H1 (cell line): ENCODE data around the gene DCDC2B. TPM values are rescaled to one million over a fixed set of nuclear protein-coding genes. Genes with fewer than 3 reads are reported as not detected.
"Not testable (repeated sequence)": the region's sequence is repeated elsewhere in the genome, so short reads cannot be mapped to it uniquely, and the experiment has no call there.

Experiments
- CTCF ChIA-PET: fragments of 300-600 bp; sonication (Branson Sonifier 250); formaldehyde crosslinking; loops from one replicate; lab custom pipeline; 2021; ENCODE audit not compliant: partially characterized antibody; lab: Charles Lee
- POLR2A ChIA-PET: fragments of 300-600 bp; sonication (Branson Sonifier 250); formaldehyde crosslinking; loops from one replicate; lab custom pipeline; 2021; ENCODE audit warnings: inconsistent platforms; ENCODE audit not compliant: partially characterized antibody; lab: Charles Lee
- DNase-seq, 2 experiments: peaks; one replicate each; pipeline versions ENCODE4 v3.0.0 to v3.0.0-alpha.2; 2010 to 2022; ENCODE audit warnings: low spot score in 2 of 2, low read depth in 1 of 2, mixed read lengths in 1 of 2
- FAIRE-seq: peaks from 2 replicates; lab custom pipeline; 2011; peaks lifted over from hg19 to GRCh38; lab: Jason Lieb, UNC
- H2AFZ ChIP-seq: 2 replicates; pipeline ENCODE4 v1.8.1; 2012; ENCODE audit warnings: low read length, inconsistent platforms
- H2AK5ac ChIP-seq: 2 replicates; pipeline ENCODE4 v1.6.1; 2013; ENCODE audit warnings: low read depth, low read length
- H2BK120ac ChIP-seq: replicated peaks from 2 replicates; pipeline ENCODE3; 2013; ENCODE audit warnings: low read depth, low read length, inconsistent platforms
- H2BK12ac ChIP-seq: 2 replicates; pipeline ENCODE4 v1.6.1; 2013; ENCODE audit warnings: low read depth, low read length
- H2BK15ac ChIP-seq: 2 replicates; pipeline ENCODE4 v1.6.1; 2013; ENCODE audit warnings: low read length
- H2BK20ac ChIP-seq: 2 replicates; pipeline ENCODE4 v1.6.1; 2013; ENCODE audit warnings: low read length
- H2BK5ac ChIP-seq: 2 replicates; pipeline ENCODE4 v1.6.1; 2013; ENCODE audit warnings: low read depth, low read length
- H3K14ac ChIP-seq: 2 replicates; pipeline ENCODE4 v1.6.1; 2013; ENCODE audit warnings: inconsistent platforms; ENCODE audit not compliant: insufficient read length
- H3K18ac ChIP-seq: 2 replicates; pipeline ENCODE4 v1.6.1; 2013; ENCODE audit warnings: low read length; ENCODE audit errors: extremely low read depth
- H3K23ac ChIP-seq: 2 replicates; pipeline ENCODE4 v1.6.1; 2013; ENCODE audit warnings: inconsistent platforms; ENCODE audit not compliant: insufficient read length
- H3K23me2 ChIP-seq: 2 replicates; pipeline ENCODE4 v1.6.1; 2013; ENCODE audit warnings: low read depth, low read length
- H3K27ac ChIP-seq: 2 replicates; pipeline ENCODE4 v1.6.1; 2011; ENCODE audit warnings: low read depth, low read length, inconsistent platforms
- H3K27me3 ChIP-seq, 4 experiments: replicated peaks in 1 of 4; 1 replicate in 1 of 4; 2 replicates in 3 of 4; pipeline versions ENCODE4 v1.6.1 to v1.8.1; 2011 to 2013; ENCODE audit warnings: low read length in 3 of 4, mild to moderate bottlenecking in 3 of 4, inconsistent platforms in 2 of 4, mixed read lengths in 2 of 4, moderate library complexity in 1 of 4; ENCODE audit not compliant: control insufficient read depth in 3 of 4, insufficient read depth in 3 of 4; ENCODE audit errors: extremely low read depth in 1 of 4
- H3K36me3 ChIP-seq, 4 experiments: 2 replicates each; pipeline versions ENCODE4 v1.6.1 to v1.8.1; 2011 to 2013; ENCODE audit warnings: mild to moderate bottlenecking in 4 of 4, low read length in 3 of 4, moderate library complexity in 2 of 4, control low read depth in 1 of 4, inconsistent platforms in 1 of 4; ENCODE audit not compliant: insufficient read depth in 4 of 4, control insufficient read depth in 2 of 4
- H3K4ac ChIP-seq: replicated peaks from 2 replicates; pipeline ENCODE3; 2013; ENCODE audit warnings: low read length, low read depth, mixed read lengths, inconsistent platforms; ENCODE audit not compliant: insufficient read length
- H3K4me1 ChIP-seq, 4 experiments: replicated peaks in 1 of 4; 1 replicate in 1 of 4; 2 replicates in 3 of 4; pipeline versions ENCODE4 v1.6.1 to v1.8.1; 2011 to 2013; ENCODE audit warnings: low read length in 3 of 4, inconsistent platforms in 2 of 4, mixed read lengths in 1 of 4; ENCODE audit not compliant: insufficient read depth in 4 of 4, control insufficient read depth in 3 of 4
- H3K4me2 ChIP-seq, 2 experiments: 2 replicates each; pipeline versions ENCODE4 v1.6.1 to v1.8.1; 2011 to 2013; ENCODE audit warnings: low read depth in 2 of 2, low read length in 2 of 2, control low read depth in 1 of 2, inconsistent platforms in 1 of 2, mild to moderate bottlenecking in 1 of 2; ENCODE audit not compliant: insufficient read depth in 1 of 2
- H3K4me3 ChIP-seq, 4 experiments: fragments of 200-600, 300-600 bp in 1 of 4; sonication (generic), shearing (Covaris generic), sonication (Bioruptor Twin) in 1 of 4; 2 replicates each; pipeline versions ENCODE4 v1.5.1 to v1.8.1; 2011 to 2016; ENCODE audit warnings: low read length in 4 of 4, low read depth in 3 of 4, control low read depth in 2 of 4, inconsistent platforms in 2 of 4, mild to moderate bottlenecking in 2 of 4, mixed read lengths in 1 of 4, moderate library complexity in 1 of 4; ENCODE audit not compliant: insufficient read depth in 2 of 4; ENCODE audit errors: extremely low read depth in 1 of 4
- H3K56ac ChIP-seq: replicated peaks from 2 replicates; pipeline ENCODE3; 2013; ENCODE audit warnings: low read depth, mild to moderate bottlenecking, mixed read lengths, low read length, inconsistent platforms; ENCODE audit not compliant: insufficient read length
- H3K79me1 ChIP-seq: 2 replicates; pipeline ENCODE4 v1.6.1; 2013; ENCODE audit warnings: low read depth, low read length, control low read depth
- H3K79me2 ChIP-seq, 2 experiments: 2 replicates each; pipeline versions ENCODE4 v1.6.1 to v1.8.1; 2012 to 2013; ENCODE audit warnings: low read length in 2 of 2, mild to moderate bottlenecking in 2 of 2, inconsistent platforms in 1 of 2; ENCODE audit not compliant: insufficient read depth in 2 of 2, control insufficient read depth in 1 of 2
- H3K9ac ChIP-seq, 4 experiments: replicated peaks in 1 of 4; 1 replicate in 1 of 4; 2 replicates in 3 of 4; pipeline versions ENCODE4 v1.6.1 to v1.8.1; 2011 to 2013; ENCODE audit warnings: low read depth in 3 of 4, low read length in 3 of 4, control low read depth in 2 of 4, mild to moderate bottlenecking in 2 of 4, moderate library complexity in 2 of 4, inconsistent platforms in 1 of 4; ENCODE audit errors: extremely low read depth in 1 of 4
- H3K9me3 ChIP-seq, 2 experiments: 2 replicates each; pipeline versions ENCODE4 v1.6.1 to v1.8.1; 2012 to 2013; ENCODE audit warnings: mild to moderate bottlenecking in 2 of 2, moderate library complexity in 2 of 2, control low read depth in 1 of 2, inconsistent platforms in 1 of 2, low read depth in 1 of 2, low read length in 1 of 2, mixed read lengths in 1 of 2; ENCODE audit not compliant: insufficient read depth in 2 of 2
- H4K20me1 ChIP-seq, 2 experiments: replicated peaks in 1 of 2; 2 replicates each; pipeline versions ENCODE3 to v1.8.1; 2011 to 2013; ENCODE audit warnings: inconsistent platforms in 2 of 2, low read length in 2 of 2, mild to moderate bottlenecking in 1 of 2; ENCODE audit not compliant: insufficient read depth in 2 of 2, control insufficient read depth in 1 of 2
- H4K5ac ChIP-seq: 2 replicates; pipeline ENCODE4 v1.6.1; 2013; ENCODE audit warnings: low read length, low read depth, mixed read lengths, inconsistent platforms; ENCODE audit not compliant: insufficient read length
- H4K8ac ChIP-seq: 2 replicates; pipeline ENCODE4 v1.8.0; 2013; ENCODE audit warnings: mild to moderate bottlenecking, moderate library complexity, low read length, inconsistent platforms; ENCODE audit not compliant: insufficient read depth; ENCODE audit errors: extremely low read depth
- H4K91ac ChIP-seq: replicated peaks from 2 replicates; pipeline ENCODE3; 2013; ENCODE audit warnings: low read length, mixed read lengths, inconsistent platforms; ENCODE audit not compliant: insufficient read length
- E2F6 ChIP-seq: IDR thresholded peaks from 2 replicates; pipeline ENCODE4 v1.6.1; 2012; ENCODE audit warnings: inconsistent platforms
- WGBS, 2 experiments: shearing (Covaris generic) in 1 of 2; methylation state at CpG; one replicate each; pipeline versions ENCODE4 v1.1.6 to v1.1.7; 2013 to 2015; ENCODE audit warnings: low lambda C conversion rate in 2 of 2, mixed read lengths in 2 of 2, inconsistent platforms in 1 of 2, low coverage in 1 of 2, missing lambda C conversion rate in 1 of 2; ENCODE audit not compliant: insufficient replicate concordance in 2 of 2, insufficient coverage in 1 of 2, insufficient read length in 1 of 2; ENCODE audit errors: extremely low coverage in 1 of 2, missing lambda C conversion rate in 1 of 2; 5-methylcytosine and 5-hydroxymethylcytosine counted together
- polyA plus RNA-seq, 7 experiments: library from polyadenylated mRNA; depleted of rRNA in 3 of 7; stranded (reverse) in 5 of 7; unstranded in 2 of 7; fragments of >200 nt in 5 of 7; fragments of 200-250 nt in 2 of 7; gene quantifications; 1 replicate in 5 of 7; 2 replicates in 1 of 7; 4 replicates in 1 of 7; pipeline versions ENCODE4 v1.2.1 to v1.2.3, GENCODE V29; 2011 to 2013; ENCODE audit warnings: missing spikeins in 2 of 7, mixed read lengths in 2 of 7
- total RNA-seq: library from RNA; stranded (reverse); fragmentation: NEBNext Ultra II Directional; extraction: Animal tissue kit (Norgen Biotek cat#: 25700); gene quantifications from 2 replicates; pipeline ENCODE4 v1.2.1, GENCODE V29; 2021

DCDC2B gene
- total and polyA plus RNA-seq, 2 of the 8 experiments (the other 6 are each of a cell fraction or from before 2014, with no cell fraction given) = not detected

- no peak for TF ChIP-seq E2F6
Observed at GRCh38 chr1:32257227-32257508, 48.3 kb downstream of the DCDC2B start (continued).

- H2BK15ac ChIP-seq, H2BK12ac ChIP-seq, H3K4me3 ChIP-seq, H3K36me3 ChIP-seq, POLR2A ChIA-PET, H2AK5ac ChIP-seq, FAIRE-seq, H3K79me1 ChIP-seq, H2BK120ac ChIP-seq, H4K20me1 ChIP-seq, H3K4me2 ChIP-seq, H4K91ac ChIP-seq, H3K9ac ChIP-seq, H2BK20ac ChIP-seq, H2AFZ ChIP-seq, H3K4me1 ChIP-seq, H3K9me3 ChIP-seq, H2BK5ac ChIP-seq, H3K23me2 ChIP-seq, H3K14ac ChIP-seq, DNase-seq, H3K23ac ChIP-seq, H3K27ac ChIP-seq, H4K5ac ChIP-seq, H4K8ac ChIP-seq, H3K4ac ChIP-seq, H3K27me3 ChIP-seq, H3K79me2 ChIP-seq, H3K56ac ChIP-seq, H3K18ac ChIP-seq: not testable (repeated sequence)
- 96% methylated on average over 4 of the region's 4 CpGs; no CpG with 5 or more reads in 1 of the 2 experiments for WGBS, 2 experiments
- CTCF ChIA-PET = interaction anchor here (1.2 to 1.6 kb wide), 2 partner anchors 15 to 17 kb away, joined by 3 read pairs; no protein-coding TSS in a partner anchor
Observed at GRCh38 chr1:32263236-32263593, 54.3 kb downstream of the DCDC2B start.
